Stimulated activated effector memory CD8-positive, alpha-beta T cell treated with anti-CD3 and anti-CD28 coated beads, Interleukin-12 subunit alpha, Interleukin-12 subunit beta, amount 100 ng/mL, for 72 hours (primary cell): ENCODE measurements around the gene MAGEL2.

Source experiments
- ATAC-seq: fragments of 150-1000 bp; cut with Tn5 transposase; 2 replicates; pipeline ENCODE4 v1.10.0; 2021
- DNase-seq, 2 donors: peaks; one replicate each; pipeline ENCODE4 v3.0.0; 2021 to 2022; ENCODE audit warnings: low spot score in 2 of 2
- H3K27ac Mint-ChIP-seq: one replicate; pipeline ENCODE4 v1.8.0; 2022; ENCODE audit warnings: mild to moderate bottlenecking, mixed read lengths
- H3K36me3 Mint-ChIP-seq: one replicate; pipeline ENCODE4 v1.8.0; 2022; ENCODE audit warnings: mild to moderate bottlenecking, mixed read lengths
- H3K4me1 Mint-ChIP-seq: one replicate; pipeline ENCODE4 v1.8.0; 2022; ENCODE audit warnings: mixed read lengths
- H3K4me3 Mint-ChIP-seq: one replicate; pipeline ENCODE4 v1.8.0; 2022; ENCODE audit warnings: mild to moderate bottlenecking, mixed read lengths
- H3K9me3 Mint-ChIP-seq: one replicate; pipeline ENCODE4 v1.8.0; 2022; ENCODE audit warnings: mixed read lengths

Gene MAGEL2

GRCh38 chr15:23647421-23648370 is at the start of gene MAGEL2:
Gene MAGEL2, minus strand, starts transcription at chr15:23647867. Its CDS starts 125 bp downstream, at chr15:23647742.
- Mint-ChIP-seq H3K27ac (no peak within 1 kb of the TSS), H3K9me3 (no peaks in the 10 kb centered on the region), H3K4me1 (no peaks in the 10 kb centered on the region), H3K4me3 (no peak within 1 kb of the TSS), H3K36me3 (no peaks in the 10 kb centered on the region)
- DNase-seq (no peak), ATAC-seq (no peak)

- no peaks in the 10 kb centered on the region for H3K4me1 Mint-ChIP-seq
- peaks cover 10% of the 10 kb centered on the region for H3K9me3 Mint-ChIP-seq
- ATAC-seq (no peak), DNase-seq (no peak)
- H3K4me3 Mint-ChIP-seq, result no peak overlapping the region
- H3K27ac Mint-ChIP-seq, result no peak overlapping the region
- no peaks in the 10 kb centered on the region for H3K36me3 Mint-ChIP-seq
Measured at GRCh38 chr15:23695282-23695681, 47.6 kb upstream of the MAGEL2 start.

DNA sequence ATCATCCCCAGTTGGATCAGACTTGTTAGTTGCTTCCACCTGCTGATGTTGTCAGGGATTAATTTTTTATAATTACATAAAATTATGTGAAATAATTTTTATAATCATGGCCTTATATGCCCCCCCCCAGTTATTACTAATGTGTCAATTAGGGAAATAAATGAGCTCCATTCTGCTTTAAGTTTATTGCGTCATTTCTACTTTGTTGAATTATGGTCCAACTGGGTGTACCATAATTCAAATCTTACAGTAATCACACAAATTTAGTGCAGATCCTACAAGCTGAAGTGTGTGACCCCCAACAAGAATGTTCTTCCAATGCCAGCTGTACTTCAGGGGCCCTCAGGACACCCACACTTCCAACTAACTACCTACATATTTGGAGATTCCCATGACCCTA is 46.9 kb upstream of the MAGEL2 start:
- Mint-ChIP-seq H3K27ac (no peak overlapping the region), H3K9me3 (peaks cover 10% of the 10 kb centered on the region), H3K4me1 (no peaks in the 10 kb centered on the region)

GRCh38 chr15:23690450-23690852 is 42.8 kb upstream of the MAGEL2 start:
- H3K9me3 Mint-ChIP-seq, result peaks cover 12% of the 10 kb centered on the region
- no peak overlapping the region for H3K27ac Mint-ChIP-seq
- ATAC-seq, result no peak
- H3K36me3 Mint-ChIP-seq, result no peaks in the 10 kb centered on the region
- DNase-seq, result no peak
- no peak overlapping the region for H3K4me3 Mint-ChIP-seq
- H3K4me1 Mint-ChIP-seq, result no peaks in the 10 kb centered on the region

More for the DNA sequence above, 46.9 kb upstream of the MAGEL2 start:
- Mint-ChIP-seq H3K36me3 (no peaks in the 10 kb centered on the region), H3K4me3 (no peak overlapping the region)
- no peak for ATAC-seq
- DNase-seq, result no peak

GRCh38 chr15:23690015-23690414 is 42.3 kb upstream of the MAGEL2 start:
- no peak for ATAC-seq
- no peak for DNase-seq
- Mint-ChIP-seq H3K4me1 (no peaks in the 10 kb centered on the region), H3K4me3 (no peak overlapping the region), H3K9me3 (peaks cover 9% of the 10 kb centered on the region), H3K36me3 (no peaks in the 10 kb centered on the region), H3K27ac (no peak overlapping the region)

DNA sequence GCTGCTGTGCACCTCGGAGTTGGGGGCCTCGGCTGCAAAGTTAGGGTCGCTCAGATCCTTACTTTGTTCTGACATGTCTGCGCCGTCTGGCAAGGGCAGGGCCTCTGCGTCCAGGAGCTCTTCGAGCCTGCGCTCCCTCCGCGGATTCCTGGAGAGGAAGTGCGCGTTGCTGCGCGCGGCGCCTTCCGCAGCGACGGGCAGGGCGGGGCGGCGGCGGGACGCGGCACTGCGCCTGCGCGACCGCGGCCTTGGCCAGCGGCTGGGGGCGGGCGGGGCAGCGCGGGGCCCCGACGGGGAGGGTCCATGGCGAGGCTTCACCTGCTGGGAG is 39.4 kb upstream of the MAGEL2 start, which contains the start of gene NDN:
Gene NDN, minus strand, starts transcription at position 163 of the 328 bp plus-strand sequence. Its CDS starts 88 bp downstream, at position 75.
- ATAC-seq (no peak), DNase-seq (no peak)
- H3K36me3 Mint-ChIP-seq, result no peaks in the 10 kb centered on the region
- no peak within 1 kb of the TSS for H3K4me3 Mint-ChIP-seq
- H3K4me1 Mint-ChIP-seq, result no peaks in the 10 kb centered on the region
- H3K27ac Mint-ChIP-seq, result no peak within 1 kb of the TSS
- peaks cover 6% of the 10 kb centered on the region for H3K9me3 Mint-ChIP-seq

- Mint-ChIP-seq H3K4me1 (no peaks in the 10 kb centered on the region), H3K36me3 (no peaks in the 10 kb centered on the region), H3K4me3 (no peak overlapping the region), H3K27ac (no peak overlapping the region), H3K9me3 (peaks cover 6% of the 10 kb centered on the region)
- DNase-seq (no peak), ATAC-seq (no peak)
Measured at GRCh38 chr15:23686466-23687142, 38.9 kb upstream of the MAGEL2 start.

DNA sequence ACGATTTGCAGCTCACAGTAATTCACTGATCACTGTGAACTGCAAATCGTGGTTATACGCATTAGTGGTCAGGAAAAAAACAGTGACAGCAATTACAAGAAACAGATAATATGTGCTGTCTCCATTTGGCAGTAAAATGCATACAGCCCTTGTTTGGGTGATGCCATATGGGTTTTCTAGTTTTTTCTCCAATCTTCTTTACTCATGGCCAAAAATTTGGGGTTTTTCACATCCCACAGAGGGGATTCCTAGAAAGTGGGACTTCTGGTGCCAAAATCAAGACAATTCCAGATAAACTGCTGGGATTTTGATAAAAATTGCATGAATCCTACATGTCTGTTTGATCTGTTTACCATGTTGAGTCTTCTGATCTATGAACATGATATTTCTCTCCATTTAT is 23.8 kb upstream of the MAGEL2 start:
- DNase-seq, result no peak
- H3K9me3 Mint-ChIP-seq, result no peaks in the 10 kb centered on the region
- H3K27ac Mint-ChIP-seq, result no peak overlapping the region
- no peak for ATAC-seq
- H3K36me3 Mint-ChIP-seq, result no peaks in the 10 kb centered on the region
- no peak overlapping the region for H3K4me3 Mint-ChIP-seq
- H3K4me1 Mint-ChIP-seq, result no peaks in the 10 kb centered on the region

DNA sequence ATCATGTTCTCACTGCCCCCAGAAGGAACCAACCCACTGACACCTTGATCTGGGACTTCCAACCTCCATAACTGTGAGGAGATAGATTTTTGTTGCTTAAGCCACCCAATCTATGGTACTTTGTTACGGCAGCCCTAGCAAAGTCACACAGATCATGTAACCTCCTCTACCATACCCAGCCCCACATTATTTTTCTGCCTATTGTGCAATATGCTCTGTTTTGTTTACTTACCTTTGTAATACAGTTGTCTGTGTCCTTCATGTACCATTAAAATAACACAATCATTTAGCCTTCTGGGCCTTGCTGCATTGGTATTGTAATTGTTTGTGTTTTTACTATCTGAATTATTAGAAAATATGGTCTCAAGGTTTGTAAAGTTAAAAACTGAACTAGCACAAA is 23.3 kb upstream of the MAGEL2 start:
- Mint-ChIP-seq H3K4me3 (no peak overlapping the region), H3K27ac (no peak overlapping the region), H3K36me3 (no peaks in the 10 kb centered on the region), H3K4me1 (no peaks in the 10 kb centered on the region), H3K9me3 (no peaks in the 10 kb centered on the region)
- ATAC-seq (no peak), DNase-seq (no peak)

- no peaks in the 10 kb centered on the region for H3K4me1 Mint-ChIP-seq
Measured at GRCh38 chr15:23663232-23663631, 15.6 kb upstream of the MAGEL2 start.

DNA sequence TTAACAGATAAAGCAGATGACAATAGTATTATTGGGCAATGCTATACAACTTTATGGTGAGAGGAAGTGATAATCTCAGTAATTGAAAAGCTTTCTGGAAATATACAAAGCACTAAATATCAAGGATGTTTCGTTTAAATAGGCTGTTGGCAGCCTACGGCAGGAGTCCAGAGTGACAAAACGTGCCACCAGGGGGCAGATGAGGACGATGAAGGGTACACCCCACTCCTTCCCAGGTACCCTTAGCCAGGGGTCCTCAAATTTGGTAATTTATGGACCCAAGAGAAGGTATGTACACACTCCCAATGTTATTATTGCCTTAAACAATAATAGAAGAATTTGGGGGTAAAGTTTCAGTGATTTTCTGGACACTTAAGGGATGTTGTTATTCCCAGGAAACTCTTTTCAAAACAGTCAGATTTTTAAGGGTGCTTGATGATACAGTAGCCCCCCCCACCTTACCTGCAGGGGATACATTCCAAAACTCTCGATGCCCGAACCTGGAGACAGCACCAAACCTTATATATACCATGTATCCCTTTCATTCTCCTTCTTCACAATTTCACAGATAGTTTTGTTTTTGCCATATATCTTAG is 1.4 kb upstream of the MAGEL2 start:
- ATAC-seq, result no peak
- DNase-seq, result no peak
- H3K4me3 Mint-ChIP-seq, result no peak overlapping the region
- no peaks in the 10 kb centered on the region for H3K9me3 Mint-ChIP-seq
- no peak overlapping the region for H3K27ac Mint-ChIP-seq
- H3K36me3 Mint-ChIP-seq, result no peaks in the 10 kb centered on the region
- H3K4me1 Mint-ChIP-seq, result no peaks in the 10 kb centered on the region

More at GRCh38 chr15:23663232-23663631, 15.6 kb upstream of the MAGEL2 start:
- Mint-ChIP-seq H3K27ac (no peak overlapping the region), H3K4me3 (no peak overlapping the region), H3K36me3 (no peaks in the 10 kb centered on the region), H3K9me3 (no peaks in the 10 kb centered on the region)
- ATAC-seq, result no peak
- DNase-seq, result no peak

- Mint-ChIP-seq H3K4me3 (no peak overlapping the region), H3K27ac (no peak overlapping the region), H3K4me1 (no peaks in the 10 kb centered on the region), H3K9me3 (no peaks in the 10 kb centered on the region), H3K36me3 (no peaks in the 10 kb centered on the region)
- ATAC-seq (no peak), DNase-seq (no peak)
Measured at GRCh38 chr15:23647001-23647295, 719 bp downstream of the MAGEL2 start.

- H3K4me3 Mint-ChIP-seq, result no peak overlapping the region
Measured at GRCh38 chr15:23646165-23647000, 1.3 kb downstream of the MAGEL2 start.

DNA sequence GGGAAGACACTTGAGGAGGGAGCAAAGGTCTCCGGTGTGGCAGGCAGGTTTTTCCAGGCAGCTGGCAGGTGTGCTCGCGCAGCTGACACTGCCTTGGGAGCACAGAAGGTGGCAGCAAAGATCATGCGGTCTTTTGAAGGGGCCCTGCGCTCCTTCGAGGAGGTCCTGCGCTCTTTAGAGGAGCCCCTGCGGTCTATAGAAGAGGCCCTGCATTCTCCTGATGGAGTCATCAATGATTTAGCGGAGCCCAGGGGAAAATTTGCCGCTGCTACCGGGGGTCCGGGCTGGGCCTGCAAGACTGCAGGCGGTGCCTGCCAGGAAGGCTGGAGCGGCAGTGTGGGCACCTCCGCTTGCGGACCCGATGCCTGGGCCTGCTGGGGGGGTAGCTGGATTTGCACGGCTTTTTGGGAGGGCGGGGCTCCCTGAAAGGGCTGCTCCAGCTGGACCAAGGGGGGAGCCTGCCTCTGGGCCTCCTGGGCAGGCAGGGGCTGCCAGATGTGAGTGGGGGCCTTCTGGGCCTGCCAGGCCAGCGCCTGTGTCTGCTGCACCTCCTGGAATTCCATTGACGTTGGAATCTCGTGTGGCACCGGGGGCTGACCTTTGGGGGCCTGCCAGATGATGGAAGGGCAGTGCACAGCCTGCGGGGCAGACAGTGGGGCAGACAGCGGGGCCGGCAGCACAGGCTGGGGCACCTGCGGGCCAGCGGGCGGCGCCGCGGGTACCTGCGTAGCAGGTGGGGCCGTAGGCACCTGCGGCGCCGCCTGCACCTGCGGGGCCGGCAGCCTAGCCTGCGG is 2.1 kb downstream of the MAGEL2 start:
- H3K36me3 Mint-ChIP-seq, result no peaks in the 10 kb centered on the region
- no peak overlapping the region for H3K27ac Mint-ChIP-seq
- H3K9me3 Mint-ChIP-seq, result no peaks in the 10 kb centered on the region
- H3K4me3 Mint-ChIP-seq, result no peak overlapping the region
- no peaks in the 10 kb centered on the region for H3K4me1 Mint-ChIP-seq
- DNase-seq (no peak), ATAC-seq (no peak)

More at GRCh38 chr15:23646165-23647000, 1.3 kb downstream of the MAGEL2 start:
- H3K36me3 Mint-ChIP-seq, result no peaks in the 10 kb centered on the region
- H3K9me3 Mint-ChIP-seq, result no peaks in the 10 kb centered on the region
- no peak for ATAC-seq
- no peak overlapping the region for H3K27ac Mint-ChIP-seq
- no peak for DNase-seq
- H3K4me1 Mint-ChIP-seq, result no peaks in the 10 kb centered on the region
